ENCODE results near the gene RETN. TPM values are rescaled to one million over a fixed set of nuclear protein-coding genes. Genes with fewer than 3 reads are reported as not detected.

RETN gene
- polyA plus RNA-seq, 1 of the 3 experiments (the other 2 are of a cell fraction): not detected

DNA sequence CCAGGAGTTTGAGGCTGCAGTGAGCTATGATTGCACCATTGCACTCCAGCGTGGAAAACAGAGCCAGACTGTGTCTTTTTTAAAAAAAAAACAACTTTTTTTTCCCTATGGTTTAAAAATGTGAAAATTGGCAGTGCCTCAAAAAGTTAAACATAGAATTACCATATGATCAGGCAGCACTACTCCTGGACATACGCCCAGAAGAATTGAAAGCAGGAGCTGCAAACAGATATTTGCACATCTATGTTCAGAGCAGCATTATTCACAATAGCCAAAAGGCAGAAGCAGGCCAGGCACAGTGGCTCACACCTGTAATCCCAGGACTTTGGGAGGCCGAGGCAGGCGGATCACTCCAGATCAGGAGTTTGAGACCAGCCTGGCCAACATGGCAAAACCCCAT lies 3.8 kb upstream of the RETN start:
- Histone ChIP-seq H3K79me2 (ENCODE audit: insufficient read depth) (no peaks in the 10 kb centered on the region), H3K4me2 (no peak overlapping the region), H3F3A (replicated peaks; ENCODE audit: insufficient read depth) (no peaks in the 10 kb centered on the region), H3K9me3 (no peaks in the 10 kb centered on the region), H3K9me2 (no peaks in the 10 kb centered on the region), H3K9ac (no peak overlapping the region), H3K36me3 (replicated peaks in 1 of 2; ENCODE audit: control insufficient read depth in 1 of 2, insufficient read depth in 2 of 2, low read length in 1 of 2) (no peaks in the 10 kb centered on the region), H4K20me1 (ENCODE audit: insufficient read depth) (no peaks in the 10 kb centered on the region), H3K4me3 (ENCODE audit: low read depth in 2 of 2, low read length in 1 of 2) (no peak overlapping the region), H2AFZ (ENCODE audit: low read depth) (no peak overlapping the region), H3K4me1 (ENCODE audit: control insufficient read depth in 1 of 2, insufficient read depth in 2 of 2, low read depth in 1 of 2, low read length in 1 of 2) (no peaks in the 10 kb centered on the region), H3K27me3 (ENCODE audit: insufficient read depth) (peaks cover 79% of the 10 kb centered on the region), H3K27ac (ENCODE audit: low read depth in 2 of 2, low read length in 1 of 2) (no peak overlapping the region)
- CTCF ChIA-PET: interaction anchor here (0.9 to 4.2 kb wide), 3 partner anchors 16 to 135 kb away, joined by 3 to 14 read pairs (median 10); partner anchors contain the start of gene TRAPPC5
- WGBS (ENCODE audit: low lambda C conversion rate): 8% methylated on average over 4 of the region's 4 CpGs
- TF ChIP-seq, protein P1, sequence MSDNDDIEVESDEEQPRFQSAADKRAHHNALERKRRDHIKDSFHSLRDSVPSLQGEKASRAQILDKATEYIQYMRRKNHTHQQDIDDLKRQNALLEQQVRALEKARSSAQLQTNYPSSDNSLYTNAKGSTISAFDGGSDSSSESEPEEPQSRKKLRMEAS (IDR thresholded peaks at IDR 0.05; ENCODE audit: low read depth): no peak
- TF ChIP-seq EP300 (IDR thresholded peaks at IDR 0.05; ENCODE audit: borderline replicate concordance in 1 of 2, low read depth in 1 of 2, low read length in 1 of 2) (no peak), GATA2 (CRISPR knock-in tag; IDR thresholded peaks at IDR 0.05) (no peak), FOXJ3 (CRISPR knock-in tag; IDR thresholded peaks at IDR 0.05) (no peak), GABPA (IDR thresholded peaks at IDR 0.05; ENCODE audit: low read depth) (no peak), POLR2AphosphoS5 (IDR thresholded peaks at IDR 0.05; ENCODE audit: low read depth, low read length) (no peak), RFX5 (IDR thresholded peaks at IDR 0.05; ENCODE audit: low read length) (no peak), SIN3A (IDR thresholded peaks at IDR 0.05; ENCODE audit: borderline replicate concordance, low read depth, low read length) (no peak), NFIC (IDR thresholded peaks at IDR 0.05; ENCODE audit: borderline replicate concordance) (no peak)
- TF ChIP-seq, protein P2, sequence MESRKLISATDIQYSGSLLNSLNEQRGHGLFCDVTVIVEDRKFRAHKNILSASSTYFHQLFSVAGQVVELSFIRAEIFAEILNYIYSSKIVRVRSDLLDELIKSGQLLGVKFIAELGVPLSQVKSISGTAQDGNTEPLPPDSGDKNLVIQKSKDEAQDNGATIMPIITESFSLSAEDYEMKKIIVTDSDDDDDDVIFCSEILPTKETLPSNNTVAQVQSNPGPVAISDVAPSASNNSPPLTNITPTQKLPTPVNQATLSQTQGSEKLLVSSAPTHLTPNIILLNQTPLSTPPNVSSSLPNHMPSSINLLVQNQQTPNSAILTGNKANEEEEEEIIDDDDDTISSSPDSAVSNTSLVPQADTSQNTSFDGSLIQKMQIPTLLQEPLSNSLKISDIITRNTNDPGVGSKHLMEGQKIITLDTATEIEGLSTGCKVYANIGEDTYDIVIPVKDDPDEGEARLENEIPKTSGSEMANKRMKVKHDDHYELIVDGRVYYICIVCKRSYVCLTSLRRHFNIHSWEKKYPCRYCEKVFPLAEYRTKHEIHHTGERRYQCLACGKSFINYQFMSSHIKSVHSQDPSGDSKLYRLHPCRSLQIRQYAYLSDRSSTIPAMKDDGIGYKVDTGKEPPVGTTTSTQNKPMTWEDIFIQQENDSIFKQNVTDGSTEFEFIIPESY (IDR thresholded peaks at IDR 0.05; ENCODE audit: borderline replicate concordance, low read depth): no peak
- TF ChIP-seq, protein P3, sequence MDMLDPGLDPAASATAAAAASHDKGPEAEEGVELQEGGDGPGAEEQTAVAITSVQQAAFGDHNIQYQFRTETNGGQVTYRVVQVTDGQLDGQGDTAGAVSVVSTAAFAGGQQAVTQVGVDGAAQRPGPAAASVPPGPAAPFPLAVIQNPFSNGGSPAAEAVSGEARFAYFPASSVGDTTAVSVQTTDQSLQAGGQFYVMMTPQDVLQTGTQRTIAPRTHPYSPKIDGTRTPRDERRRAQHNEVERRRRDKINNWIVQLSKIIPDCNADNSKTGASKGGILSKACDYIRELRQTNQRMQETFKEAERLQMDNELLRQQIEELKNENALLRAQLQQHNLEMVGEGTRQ (IDR thresholded peaks at IDR 0.05; ENCODE audit: borderline replicate concordance, low read depth, low read length): no peak
- no peak for DNase-seq
- POLR2A ChIA-PET: no interaction called here

DNA sequence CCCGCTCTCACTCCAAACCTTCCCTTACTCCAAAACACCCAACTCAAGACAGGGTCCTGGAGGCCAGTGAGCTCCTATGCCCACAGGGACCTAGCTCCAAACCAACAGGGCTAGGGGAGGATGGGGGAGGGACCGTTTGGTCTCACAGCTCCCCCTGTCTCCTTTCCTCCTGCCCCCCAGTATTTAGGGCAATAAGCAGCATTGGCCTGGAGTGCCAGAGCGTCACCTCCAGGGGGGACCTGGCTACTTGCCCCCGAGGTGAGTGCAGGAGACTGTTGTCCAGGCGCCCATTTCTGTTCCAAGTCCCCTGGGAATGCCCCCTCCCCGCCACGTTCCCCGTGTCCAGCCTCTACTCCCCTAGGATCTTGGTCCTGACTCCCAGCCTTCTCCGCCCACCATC lies 792 bp downstream of the RETN start:
- no peak for DNase-seq
- WGBS (ENCODE audit: low lambda C conversion rate): 24% methylated on average over 7 of the region's 9 CpGs
- Histone ChIP-seq H3K79me2 (ENCODE audit: insufficient read depth) (no peaks in the 10 kb centered on the region), H3K9ac (no peak overlapping the region), H3F3A (replicated peaks; ENCODE audit: insufficient read depth) (no peaks in the 10 kb centered on the region), H3K4me1 (ENCODE audit: control insufficient read depth in 1 of 2, insufficient read depth in 2 of 2, low read depth in 1 of 2, low read length in 1 of 2) (no peaks in the 10 kb centered on the region), H3K27me3 (ENCODE audit: insufficient read depth) (peaks cover 58% of the 10 kb centered on the region), H3K27ac (ENCODE audit: low read depth in 2 of 2, low read length in 1 of 2) (no peak overlapping the region), H3K9me2 (no peaks in the 10 kb centered on the region), H3K4me2 (no peak overlapping the region), H3K9me3 (no peaks in the 10 kb centered on the region), H3K36me3 (replicated peaks in 1 of 2; ENCODE audit: control insufficient read depth in 1 of 2, insufficient read depth in 2 of 2, low read length in 1 of 2) (no peaks in the 10 kb centered on the region), H2AFZ (ENCODE audit: low read depth) (no peak overlapping the region), H3K4me3 (ENCODE audit: low read depth in 2 of 2, low read length in 1 of 2) (no peak overlapping the region), H4K20me1 (ENCODE audit: insufficient read depth) (no peaks in the 10 kb centered on the region)
- TF ChIP-seq POLR2AphosphoS5 (IDR thresholded peaks at IDR 0.05; ENCODE audit: low read depth, low read length) (no peak), FOXM1 (IDR thresholded peaks at IDR 0.05; ENCODE audit: low read depth) (no peak), TAF1 (IDR thresholded peaks at IDR 0.05; ENCODE audit: borderline replicate concordance, low read depth, low read length) (no peak), MXI1 (IDR thresholded peaks at IDR 0.05; ENCODE audit: low read depth, low read length) (no peak), NRF1 (IDR thresholded peaks at IDR 0.05; ENCODE audit: low read depth, low read length) (no peak), FOXJ3 (CRISPR knock-in tag; IDR thresholded peaks at IDR 0.05) (no peak), MEF2A (IDR thresholded peaks at IDR 0.05; ENCODE audit: borderline replicate concordance, low read depth) (no peak), NFIC (IDR thresholded peaks at IDR 0.05; ENCODE audit: borderline replicate concordance) (no peak), SMC3 (IDR thresholded peaks at IDR 0.05; ENCODE audit: low read depth, low read length) (no peak)
- POLR2A ChIA-PET: no interaction called here
- CTCF ChIA-PET: interaction anchor here (0.6 to 4.3 kb wide), 6 partner anchors 11 to 635 kb away, joined by 3 to 16 read pairs (median 4); partner anchors contain the start of gene TRAPPC5

All from SK-N-SH (cell line).